Spinal cord (tissue), 10 donors: ENCODE results near the gene BCAR3. TPM values are rescaled to one million over a fixed set of nuclear protein-coding genes. Genes with fewer than 3 reads are reported as not detected.

Experiments
- DNase-seq, 6 donors: peaks; one replicate each; pipeline versions ENCODE4 v3.0.0 to v3.0.0-alpha.2; 2013 to 2015; ENCODE audit warnings: low spot score in 6 of 6, low read depth in 4 of 6
- H3K27ac ChIP-seq: one replicate; pipeline ENCODE4 v1.5.1; 2013; ENCODE audit warnings: low read depth, low read length, control low read depth
- H3K27me3 ChIP-seq: one replicate; pipeline ENCODE4 v1.6.1; 2013; ENCODE audit warnings: low read length; ENCODE audit not compliant: control insufficient read depth, insufficient read depth
- H3K36me3 ChIP-seq: one replicate; pipeline ENCODE4 v1.6.1; 2013; ENCODE audit warnings: low read length; ENCODE audit not compliant: control insufficient read depth, insufficient read depth
- H3K4me1 ChIP-seq: one replicate; pipeline ENCODE4 v1.6.1; 2013; ENCODE audit warnings: low read length; ENCODE audit not compliant: control insufficient read depth, insufficient read depth
- H3K4me3 ChIP-seq: one replicate; pipeline ENCODE4 v1.5.1; 2013; ENCODE audit warnings: low read depth, low read length, control low read depth
- H3K9me3 ChIP-seq: one replicate; pipeline ENCODE4 v1.6.1; 2013; ENCODE audit warnings: low read length; ENCODE audit not compliant: control insufficient read depth, insufficient read depth
- WGBS: methylation state at CpG from one replicate; pipeline ENCODE4 v1.1.5; 2013; ENCODE audit warnings: missing lambda C conversion rate; ENCODE audit not compliant: insufficient coverage; 5-methylcytosine and 5-hydroxymethylcytosine counted together
- polyA plus RNA-seq, 2 donors: library from polyadenylated mRNA; unstranded; fragments of 120-200 nt; gene quantifications; one replicate each; pipeline ENCODE4 v1.2.1, GENCODE V29; 2013; ENCODE audit not compliant: insufficient read length in 2 of 2
- total RNA-seq, 2 donors: library from RNA; depleted of rRNA in 1 of 2; stranded (reverse); fragments of 120-200 nt in 1 of 2; fragments of >200 nt in 1 of 2; gene quantifications; one replicate each; pipeline versions ENCODE4 v1.2.3 to v1.2.4, GENCODE V29; 2013 to 2014
- donor health status: healthy.

Gene BCAR3
- total and polyA plus RNA-seq, 4 donors = 10.4 to 16.7 (median 14.3) TPM

DNA sequence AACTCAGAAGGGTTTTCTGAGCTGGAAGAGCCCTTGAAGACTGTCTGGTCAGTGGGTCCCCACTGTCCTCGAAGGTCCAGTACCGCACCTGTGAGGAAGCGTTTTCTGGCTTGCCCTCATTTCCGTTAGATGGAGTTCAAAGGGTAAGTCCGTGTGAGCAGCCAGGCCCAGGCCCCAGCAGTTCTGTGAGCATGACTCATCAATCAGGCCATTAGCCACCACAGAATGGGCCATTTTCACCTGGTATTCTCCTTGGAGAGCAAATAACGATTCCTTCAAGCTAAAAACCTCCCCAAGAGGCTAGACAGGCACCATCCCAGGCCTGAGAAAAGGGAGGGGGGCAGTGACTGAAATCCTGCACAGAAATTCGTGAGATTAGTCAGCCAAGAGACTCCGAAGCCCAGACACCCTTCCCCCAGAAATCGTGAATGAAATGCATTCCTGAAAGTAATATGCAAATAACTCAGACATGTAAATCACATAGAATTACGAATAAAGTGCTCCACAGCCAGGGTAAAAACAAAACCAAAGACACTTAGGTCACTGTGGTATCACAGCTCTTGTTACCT is 66.0 kb downstream of the BCAR3 start:
- H3K27ac ChIP-seq = no peak overlapping the region
- no peak for DNase-seq
- no peaks in the 10 kb centered on the region for H3K27me3 ChIP-seq
- H3K9me3 ChIP-seq = no peaks in the 10 kb centered on the region
- H3K4me1 ChIP-seq = peaks cover 46% of the 10 kb centered on the region
- 82% methylated on average over 5 of the region's 10 CpGs for WGBS
- no peak overlapping the region for H3K4me3 ChIP-seq
- H3K36me3 ChIP-seq = no peaks in the 10 kb centered on the region

DNA sequence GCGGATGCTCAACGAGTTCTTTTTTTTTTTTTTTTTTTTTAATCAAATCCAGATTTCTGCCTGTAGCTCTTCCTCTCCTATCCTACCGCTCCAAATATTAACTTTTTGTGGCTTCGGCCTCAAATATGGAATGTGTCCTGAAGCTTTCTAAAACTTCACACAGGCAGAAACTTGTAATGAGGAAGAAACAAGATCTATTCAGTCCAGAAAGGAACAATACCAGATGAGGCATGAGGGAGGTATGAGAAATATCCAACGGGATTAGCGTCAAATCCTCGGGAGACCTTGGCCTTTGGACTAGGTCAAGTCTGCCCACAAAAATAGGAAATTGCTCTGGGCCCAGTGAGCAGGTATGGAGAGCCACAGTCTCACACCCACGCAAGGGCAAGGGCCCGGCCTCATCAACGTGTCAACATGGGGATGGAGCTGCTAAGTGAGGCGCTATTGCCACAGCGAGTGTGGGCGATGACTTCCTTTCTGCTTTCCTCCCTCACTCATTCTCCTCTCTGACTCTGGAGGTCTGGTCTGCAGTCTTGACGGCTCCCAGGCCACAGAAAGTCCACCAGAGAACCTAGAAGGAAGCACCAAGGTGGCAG is 66.6 kb downstream of the BCAR3 start:
- DNase-seq = no peak
- WGBS = 80% methylated on average over 10 of the region's 14 CpGs
- no peaks in the 10 kb centered on the region for H3K36me3 ChIP-seq
- peaks cover 46% of the 10 kb centered on the region for H3K4me1 ChIP-seq
- no peak overlapping the region for H3K4me3 ChIP-seq
- H3K9me3 ChIP-seq = no peaks in the 10 kb centered on the region
- H3K27ac ChIP-seq = no peak overlapping the region
- no peaks in the 10 kb centered on the region for H3K27me3 ChIP-seq

DNA sequence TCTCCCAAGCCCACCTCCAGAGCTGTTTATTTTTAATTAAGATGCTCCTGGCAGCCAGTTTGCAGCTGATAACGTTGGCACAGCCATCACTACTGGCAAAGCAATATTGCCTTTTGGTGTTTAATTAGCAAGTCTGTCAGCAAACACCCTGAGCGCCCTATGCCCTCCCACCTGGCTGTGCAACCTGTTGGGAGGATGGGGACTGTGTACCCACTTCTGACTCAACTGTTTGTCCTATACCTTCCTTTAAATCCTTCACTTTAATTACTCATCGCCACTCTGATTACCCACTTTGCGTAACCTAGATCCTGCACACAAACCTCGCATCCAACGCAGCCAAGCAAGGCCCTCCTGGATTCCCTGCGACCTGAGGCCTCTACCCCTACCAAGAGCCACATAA is 67.1 kb downstream of the BCAR3 start:
- H3K4me1 ChIP-seq = peaks cover 49% of the 10 kb centered on the region
- peak in 1 of 6 donors; percentile 60 for DNase-seq
- no peaks in the 10 kb centered on the region for H3K27me3 ChIP-seq
- no peak overlapping the region for H3K4me3 ChIP-seq
- no peak overlapping the region for H3K27ac ChIP-seq
- H3K36me3 ChIP-seq = no peaks in the 10 kb centered on the region
- whole genome bisulfite sequencing = 95% methylated on average over 5 of the region's 7 CpGs
- H3K9me3 ChIP-seq = no peaks in the 10 kb centered on the region

DNA sequence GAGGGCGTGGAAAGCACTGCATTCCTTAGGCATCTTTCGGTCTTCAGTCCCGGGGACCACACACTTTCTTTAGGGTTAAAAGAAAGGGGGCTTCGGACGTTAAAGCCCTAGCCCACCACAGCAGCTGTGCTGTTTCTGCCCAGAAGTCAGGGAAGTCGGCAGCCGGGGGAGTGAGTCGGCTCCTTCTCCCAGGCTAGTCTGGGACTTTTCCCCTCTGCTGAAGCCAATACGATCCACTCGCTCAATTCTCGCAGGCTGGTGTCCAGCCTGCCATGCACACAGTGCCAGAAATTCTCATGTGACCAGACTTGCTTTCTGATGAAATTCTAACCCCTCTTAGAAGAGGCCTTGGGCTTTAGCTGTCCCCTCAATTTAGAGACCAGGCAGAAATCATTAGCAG is 67.7 kb downstream of the BCAR3 start:
- no peaks in the 10 kb centered on the region for H3K36me3 ChIP-seq
- H3K4me1 ChIP-seq = peaks cover 53% of the 10 kb centered on the region
- peak in 1 of 6 donors; percentile 71 for DNase-seq
- H3K4me3 ChIP-seq = peak overlapping the region; percentile 19
- no peaks in the 10 kb centered on the region for H3K9me3 ChIP-seq
- H3K27me3 ChIP-seq = no peaks in the 10 kb centered on the region
- 35% methylated on average over 11 of the region's 11 CpGs for WGBS
- H3K27ac ChIP-seq = peak overlapping the region; percentile 58

DNA sequence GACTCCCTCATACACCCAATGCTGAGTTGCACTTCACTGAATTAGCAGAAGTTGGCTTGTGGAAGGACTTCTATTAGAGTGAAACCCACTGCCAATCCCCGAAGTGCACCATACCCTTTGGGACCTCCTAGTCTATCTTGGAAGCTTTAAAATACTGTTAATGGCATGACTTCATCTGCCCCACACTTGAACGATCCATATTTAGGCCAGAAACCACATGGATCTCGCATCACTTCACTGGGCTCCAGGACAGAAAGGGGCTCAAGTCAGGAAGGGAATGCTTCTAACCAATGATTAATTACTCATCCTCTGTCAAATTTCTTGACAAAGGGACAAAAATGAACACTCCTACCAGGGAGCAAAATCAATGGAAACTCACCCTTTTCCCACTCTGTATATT is 69.1 kb downstream of the BCAR3 start:
- no peak overlapping the region for H3K27ac ChIP-seq
- no peak overlapping the region for H3K4me3 ChIP-seq
- DNase-seq = no peak
- H3K4me1 ChIP-seq = peaks cover 54% of the 10 kb centered on the region
- H3K9me3 ChIP-seq = no peaks in the 10 kb centered on the region
- H3K36me3 ChIP-seq = no peaks in the 10 kb centered on the region
- no peaks in the 10 kb centered on the region for H3K27me3 ChIP-seq
- WGBS = 66% methylated on average over 3 of the region's 3 CpGs

DNA sequence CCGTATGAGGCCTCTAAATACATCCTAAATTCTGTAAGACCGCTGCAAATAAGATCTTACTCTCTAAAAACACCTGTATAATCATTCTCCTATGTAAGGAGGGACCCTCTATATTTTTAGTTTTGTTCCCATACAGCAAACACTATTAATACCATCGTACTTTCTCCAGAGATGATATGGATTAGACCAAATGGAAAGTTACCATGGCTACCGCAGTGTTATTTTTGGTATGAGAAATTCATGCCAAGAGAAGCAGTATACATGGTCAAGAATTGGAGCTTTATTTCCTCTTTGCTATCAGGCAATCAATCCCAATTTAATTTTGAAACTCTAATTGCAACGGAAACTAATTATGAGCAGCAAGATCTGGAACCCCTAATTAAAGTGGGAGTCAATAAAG is 70.0 kb downstream of the BCAR3 start:
- Histone ChIP-seq H3K27me3 (no peaks in the 10 kb centered on the region), H3K4me1 (peaks cover 46% of the 10 kb centered on the region), H3K36me3 (no peaks in the 10 kb centered on the region), H3K4me3 (no peak overlapping the region), H3K27ac (no peak overlapping the region), H3K9me3 (no peaks in the 10 kb centered on the region)
- DNase-seq = peak in 2 of 6 donors; percentile 59 to 80
- no CpG with 5 or more reads among the region's 5 CpGs for WGBS

DNA sequence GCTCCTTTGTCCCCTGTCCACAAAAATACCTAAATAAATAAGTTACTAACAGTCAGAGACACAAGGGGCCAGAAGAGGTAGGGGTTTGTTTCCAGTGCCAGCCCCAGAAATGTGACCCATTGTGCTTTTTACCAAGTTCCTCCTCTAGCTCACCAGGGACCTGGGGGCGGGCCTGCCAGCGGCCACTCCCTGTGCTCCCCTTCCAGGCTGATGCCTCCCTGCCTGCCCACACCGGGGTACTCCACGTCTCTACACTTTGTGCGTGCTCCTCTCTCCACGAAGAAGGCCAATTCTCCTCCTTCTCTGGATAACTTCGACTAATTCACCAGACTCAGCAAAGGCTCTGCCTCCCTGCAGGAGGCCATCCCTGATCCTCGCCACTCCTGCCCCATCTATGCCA is 72.1 kb downstream of the BCAR3 start:
- no peaks in the 10 kb centered on the region for H3K9me3 ChIP-seq
- no peak for DNase-seq
- H3K4me3 ChIP-seq = no peak overlapping the region
- 81% methylated on average over 8 of the region's 8 CpGs for WGBS
- no peaks in the 10 kb centered on the region for H3K36me3 ChIP-seq
- H3K27ac ChIP-seq = no peak overlapping the region
- peaks cover 32% of the 10 kb centered on the region for H3K4me1 ChIP-seq
- H3K27me3 ChIP-seq = no peaks in the 10 kb centered on the region

DNA sequence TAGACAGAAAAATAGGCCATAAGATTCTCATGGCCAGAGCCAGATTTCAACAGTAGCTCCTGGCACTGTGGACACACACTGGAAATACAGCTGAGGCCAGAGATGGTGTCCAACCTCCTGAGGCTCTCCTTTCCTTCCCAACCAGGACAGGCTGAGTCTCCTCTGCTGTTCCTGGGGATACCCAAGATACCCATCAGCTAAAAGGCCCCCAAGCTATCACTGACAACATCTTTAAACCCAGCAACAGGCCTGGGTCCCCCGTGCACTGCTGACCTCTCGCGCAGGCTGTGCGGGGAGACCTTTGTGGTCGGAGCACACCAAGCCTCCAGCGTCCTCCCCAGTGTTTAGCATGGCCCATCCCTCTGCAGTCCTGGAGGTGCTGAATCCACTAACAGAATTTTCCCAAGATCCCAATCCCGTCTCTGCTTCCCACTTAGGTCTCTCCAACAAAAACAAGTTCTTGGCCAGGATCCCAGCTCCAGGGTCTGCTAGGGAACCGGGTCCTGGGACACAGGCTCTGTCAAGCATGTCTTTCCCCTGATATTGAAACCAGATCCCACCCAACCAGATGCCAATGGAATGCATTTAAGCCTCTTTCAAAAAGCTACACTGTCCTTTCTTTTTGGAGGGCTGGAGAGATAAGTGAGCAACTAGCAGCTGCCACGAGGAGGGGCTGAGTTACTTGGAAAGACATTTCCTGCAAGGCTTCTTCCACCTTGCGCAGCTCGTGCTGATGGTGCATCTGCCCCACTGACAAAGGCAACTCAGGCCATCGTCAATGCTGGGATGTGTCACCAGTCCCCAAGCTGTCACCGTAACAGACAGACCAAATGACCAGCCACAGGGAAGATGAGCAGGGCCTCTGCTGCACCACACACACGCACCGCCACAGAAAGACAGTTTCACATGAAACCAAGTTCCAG is 73.2 kb downstream of the BCAR3 start:
- Histone ChIP-seq H3K27me3 (no peaks in the 10 kb centered on the region), H3K36me3 (no peaks in the 10 kb centered on the region), H3K4me1 (peaks cover 22% of the 10 kb centered on the region), H3K27ac (no peak overlapping the region), H3K4me3 (no peak overlapping the region), H3K9me3 (no peaks in the 10 kb centered on the region)
- peak in 1 of 6 donors; percentile 66 for DNase-seq
- WGBS = 73% methylated on average over 15 of the region's 15 CpGs

DNA sequence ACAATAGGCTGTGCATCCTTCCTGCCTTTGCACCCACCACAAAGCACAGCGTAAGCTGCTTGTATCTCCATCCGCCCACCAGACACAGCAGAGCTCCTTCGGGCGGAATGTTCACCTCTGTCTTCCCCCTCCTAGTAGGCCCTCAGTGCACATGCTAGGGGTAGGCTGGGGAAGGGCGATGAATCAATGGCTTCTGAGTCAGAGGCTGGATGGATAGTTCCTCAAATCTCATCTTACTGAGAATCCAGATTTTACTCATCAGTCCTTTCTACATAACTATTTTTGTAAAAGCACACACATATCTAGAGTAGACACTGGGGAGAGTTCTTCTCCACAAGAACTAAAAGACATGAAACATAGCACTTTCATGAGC is 73.8 kb downstream of the BCAR3 start:
- no peaks in the 10 kb centered on the region for H3K36me3 ChIP-seq
- no peaks in the 10 kb centered on the region for H3K9me3 ChIP-seq
- H3K4me3 ChIP-seq = no peak overlapping the region
- no peaks in the 10 kb centered on the region for H3K27me3 ChIP-seq
- peaks cover 22% of the 10 kb centered on the region for H3K4me1 ChIP-seq
- WGBS = 100% methylated on average over 2 of the region's 5 CpGs
- no peak overlapping the region for H3K27ac ChIP-seq
- no peak for DNase-seq
